Activated naive CD4-positive, alpha-beta T cell (primary cell): Measurements from ENCODE around the gene HIC1.

ENCODE experiments used
- DNase-seq, 4 experiments: peaks; one replicate each; lab custom pipeline; 2025; lab: John Stamatoyannopoulos, UW

HIC1 gene

DNA sequence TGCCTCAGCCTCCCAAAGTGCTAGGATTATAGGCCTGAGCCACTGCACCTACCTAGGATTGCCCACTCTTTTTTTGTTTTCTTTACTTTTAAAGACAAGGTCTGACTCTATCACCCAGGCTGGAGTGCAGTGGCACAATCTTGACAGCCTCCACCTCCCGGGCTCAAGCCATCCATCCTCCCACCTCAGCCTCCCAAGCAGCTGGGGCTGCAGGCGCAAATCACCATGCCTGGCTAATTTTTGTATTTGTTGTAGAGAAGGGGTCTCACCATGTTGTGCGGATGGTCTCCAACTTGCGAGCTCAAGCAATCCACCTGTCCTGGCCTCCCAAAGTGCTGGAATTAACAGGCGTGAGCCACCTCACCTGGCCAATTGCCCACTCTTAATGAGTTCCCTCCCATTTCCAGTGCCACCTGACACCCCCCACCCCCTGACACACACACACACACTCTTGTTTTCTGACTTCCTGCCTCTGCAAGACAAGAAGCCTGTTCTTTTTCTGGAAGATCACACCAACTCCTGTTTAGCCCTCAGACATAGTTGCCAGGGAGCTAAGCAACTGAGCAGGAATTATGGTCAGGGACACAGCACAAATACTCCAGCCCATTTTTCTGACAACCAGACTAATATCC lies 10.5 kb upstream of the HIC1 start:
- no peak for DNase-seq

DNA sequence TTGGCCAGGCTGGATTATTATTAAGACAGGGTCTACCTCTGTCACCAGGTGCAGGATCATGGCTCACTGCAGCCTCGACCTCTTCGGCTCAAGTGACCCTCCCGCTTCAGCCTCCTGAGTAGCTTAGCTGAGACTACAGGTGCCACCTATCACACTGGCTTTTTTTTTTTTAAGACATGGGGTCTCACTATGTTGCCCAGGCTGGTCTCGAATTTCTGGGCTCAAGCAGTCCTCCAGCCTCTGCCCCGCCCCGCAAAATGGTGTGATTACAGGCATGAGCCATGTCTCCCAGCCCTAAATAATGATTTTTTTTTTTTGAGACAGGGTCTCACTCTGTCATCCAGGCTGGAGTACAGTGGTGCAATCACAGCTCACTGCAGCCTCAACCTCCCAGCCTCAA lies 7.3 kb upstream of the HIC1 start:
- no peak for DNase-seq

- no peak for DNase-seq
Measured at GRCh38 chr17:2048805-2049204, 6.1 kb upstream of the HIC1 start.

GRCh38 chr17:2049333-2050299 lies 5.3 kb upstream of the HIC1 start:
- peak; percentile 69 to 89 (median 77) for DNase-seq

- DNase-seq, result peak in 3 of 4 experiments; percentile 50 to 66 (median 54)
Measured at GRCh38 chr17:2050300-2051060, 4.4 kb upstream of the HIC1 start.

- no peak for DNase-seq
Measured at GRCh38 chr17:2051061-2051932, 3.6 kb upstream of the HIC1 start.

GRCh38 chr17:2051933-2052559 lies 2.9 kb upstream of the HIC1 start:
- DNase-seq, result no peak

DNA sequence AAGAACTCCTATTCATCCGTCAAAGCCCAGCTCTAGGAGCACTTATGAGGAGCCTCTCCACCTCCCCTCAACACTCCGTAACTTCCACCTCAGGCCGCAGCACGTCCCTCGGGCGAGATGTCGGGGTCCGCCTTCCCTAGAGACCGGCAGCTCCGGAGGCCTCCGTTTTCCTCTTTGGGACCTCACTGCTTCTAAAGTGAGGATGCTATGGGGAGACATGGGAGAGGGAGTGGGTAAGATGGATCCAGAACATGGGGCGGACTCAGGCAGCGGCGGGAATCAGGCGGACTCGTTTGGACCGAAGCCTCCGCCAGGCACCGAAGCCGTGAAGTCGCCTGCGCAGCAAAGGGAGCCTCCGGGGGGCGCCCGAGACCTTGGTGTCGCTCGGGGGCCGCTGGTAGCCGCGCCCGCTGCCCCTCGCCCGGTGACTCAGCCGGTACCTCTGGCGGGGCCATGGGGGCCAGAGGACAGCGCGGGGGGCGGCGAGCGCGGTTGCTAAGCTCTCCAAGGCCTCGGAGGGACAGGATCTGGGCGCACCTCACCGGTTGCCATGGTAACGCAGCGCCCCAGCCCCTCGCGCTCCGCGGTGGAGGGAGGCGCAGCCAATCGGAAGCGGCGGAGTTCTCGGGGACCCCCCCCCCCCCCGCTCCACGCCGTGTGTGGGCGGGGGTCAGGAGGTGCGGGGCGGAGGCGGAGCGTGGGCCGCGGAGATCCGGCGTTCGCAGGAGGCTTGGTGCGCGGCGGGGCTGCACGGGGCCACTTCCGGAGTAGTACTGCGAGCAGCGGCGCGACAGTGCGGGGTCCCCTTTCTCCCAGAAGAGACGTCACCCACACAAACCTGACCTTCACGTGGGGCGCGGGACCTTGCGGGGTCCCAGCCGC lies 1.3 kb upstream of the HIC1 start:
- DNase-seq, result peak; percentile 53 to 72 (median 62)

DNA sequence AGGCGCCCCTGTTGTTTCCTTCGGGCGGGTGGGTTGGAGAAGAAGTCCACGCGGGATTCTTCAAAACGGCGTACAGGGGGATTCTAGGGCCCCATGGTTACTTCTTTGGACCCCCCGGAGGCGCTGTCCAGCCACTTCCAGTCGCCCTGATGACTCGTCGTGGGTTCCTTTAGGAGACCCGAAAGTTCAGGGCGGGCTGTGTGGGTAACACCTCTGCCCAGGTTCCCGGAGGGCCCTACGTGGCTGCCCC lies 716 bp upstream of the HIC1 start:
- peak in 1 of 4 experiments; percentile 33 for DNase-seq

DNA sequence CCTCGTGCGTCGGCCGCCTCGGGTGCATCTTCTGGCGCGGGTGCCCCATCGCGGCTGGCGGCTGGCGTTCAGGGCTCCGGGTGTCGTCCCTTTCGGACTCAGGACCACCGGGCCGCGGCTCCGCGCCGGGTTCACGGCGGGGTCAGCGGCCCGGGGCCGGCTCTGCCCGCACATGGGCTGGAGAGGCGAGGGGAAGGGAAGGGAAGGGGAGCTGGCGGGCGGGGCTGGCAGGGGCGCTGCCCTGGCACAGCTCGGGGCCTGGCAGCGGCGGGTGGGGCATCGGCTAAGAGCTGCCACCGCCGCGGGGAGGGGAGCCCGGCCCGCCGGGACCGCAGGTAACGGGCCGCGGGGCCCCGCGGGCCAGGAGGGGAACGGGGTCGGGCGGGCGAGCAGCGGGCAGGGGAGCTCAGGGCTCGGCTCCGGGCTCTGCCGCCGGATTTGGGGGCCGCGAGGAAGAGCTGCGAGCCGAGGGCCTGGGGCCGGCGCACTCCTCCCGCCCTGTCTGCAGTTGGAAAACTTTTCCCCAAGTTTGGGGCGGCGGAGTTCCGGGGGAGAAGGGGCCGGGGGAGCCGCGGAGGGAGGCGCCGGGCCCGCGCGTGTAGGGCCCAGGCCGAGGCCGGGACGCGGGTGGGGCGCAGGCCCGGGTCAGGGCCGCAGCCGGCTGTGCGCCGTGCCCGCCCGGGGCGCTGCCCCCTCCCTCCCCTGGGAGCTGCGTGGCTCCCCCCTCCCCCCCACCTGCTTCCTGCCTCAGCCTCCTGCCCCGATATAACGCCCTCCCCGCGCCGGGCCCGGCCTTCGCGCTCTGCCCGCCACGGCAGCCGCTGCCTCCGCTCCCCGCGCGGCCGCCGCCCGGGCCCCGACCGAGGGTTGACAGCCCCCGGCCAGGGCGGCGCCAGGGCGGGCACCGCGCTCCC lies 646 bp downstream of the HIC1 start:
- DNase-seq, result peak in 1 of 4 experiments; percentile 25

- peak in 2 of 4 experiments; percentile 29 to 46 for DNase-seq
Measured at GRCh38 chr17:2056206-2057174, 1.6 kb downstream of the HIC1 start.

- DNase-seq, result no peak
Measured at GRCh38 chr17:2057175-2057759, 2.4 kb downstream of the HIC1 start.

DNA sequence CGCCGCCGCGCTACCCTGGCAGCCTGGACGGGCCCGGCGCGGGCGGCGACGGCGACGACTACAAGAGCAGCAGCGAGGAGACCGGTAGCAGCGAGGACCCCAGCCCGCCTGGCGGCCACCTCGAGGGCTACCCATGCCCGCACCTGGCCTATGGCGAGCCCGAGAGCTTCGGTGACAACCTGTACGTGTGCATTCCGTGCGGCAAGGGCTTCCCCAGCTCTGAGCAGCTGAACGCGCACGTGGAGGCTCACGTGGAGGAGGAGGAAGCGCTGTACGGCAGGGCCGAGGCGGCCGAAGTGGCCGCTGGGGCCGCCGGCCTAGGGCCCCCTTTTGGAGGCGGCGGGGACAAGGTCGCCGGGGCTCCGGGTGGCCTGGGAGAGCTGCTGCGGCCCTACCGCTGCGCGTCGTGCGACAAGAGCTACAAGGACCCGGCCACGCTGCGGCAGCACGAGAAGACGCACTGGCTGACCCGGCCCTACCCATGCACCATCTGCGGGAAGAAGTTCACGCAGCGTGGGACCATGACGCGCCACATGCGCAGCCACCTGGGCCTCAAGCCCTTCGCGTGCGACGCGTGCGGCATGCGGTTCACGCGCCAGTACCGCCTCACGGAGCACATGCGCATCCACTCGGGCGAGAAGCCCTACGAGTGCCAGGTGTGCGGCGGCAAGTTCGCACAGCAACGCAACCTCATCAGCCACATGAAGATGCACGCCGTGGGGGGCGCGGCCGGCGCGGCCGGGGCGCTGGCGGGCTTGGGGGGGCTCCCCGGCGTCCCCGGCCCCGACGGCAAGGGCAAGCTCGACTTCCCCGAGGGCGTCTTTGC lies 3.1 kb downstream of the HIC1 start:
- DNase-seq, result no peak

- peak; percentile 16 to 47 (median 32) for DNase-seq
Measured at GRCh38 chr17:2058586-2059546, 4.0 kb downstream of the HIC1 start.
